HepG2 (cell line): Measurements from ENCODE around the gene ARID3C. TPM values are rescaled to one million over a fixed set of nuclear protein-coding genes. Genes with fewer than 3 reads are reported as not detected.

Source experiments
- CC2D1A ChIP-seq: sonication (generic); formaldehyde crosslinking; IDR thresholded peaks from 2 replicates; pipeline ENCODE4 v1.8.1; 2023; ENCODE audit warnings: mild to moderate bottlenecking, missing genetic modification reagents
- DR1 ChIP-seq: sonication (generic); formaldehyde crosslinking; IDR thresholded peaks from 2 replicates; pipeline ENCODE4 v1.8.0; 2021; ENCODE audit warnings: mild to moderate bottlenecking, missing genetic modification reagents, inconsistent platforms
- ELK4 ChIP-seq: sonication (generic); formaldehyde crosslinking; IDR thresholded peaks from 2 replicates; pipeline ENCODE4 v1.9.0; 2021; ENCODE audit warnings: missing genetic modification reagents, borderline replicate concordance
- GATA4 ChIP-seq: sonication (generic); IDR thresholded peaks from 2 replicates; pipeline ENCODE4 v1.6.1; 2016; ENCODE audit warnings: antibody characterized with exemption, low read depth, borderline replicate concordance
- HINFP ChIP-seq: sonication (generic); formaldehyde crosslinking; IDR thresholded peaks from 2 replicates; pipeline ENCODE4 v1.4.0; 2020; ENCODE audit warnings: low read depth, mild to moderate bottlenecking, missing genetic modification reagents
- HMG20B ChIP-seq: conservative IDR thresholded peaks from 2 replicates; pipeline ENCODE4 v1.6.1; 2016; ENCODE audit warnings: missing genetic modification reagents, missing compliant biosample characterization
- JUN ChIP-seq: sonication (generic); formaldehyde crosslinking; IDR thresholded peaks from 2 replicates; pipeline ENCODE4 v1.4.0; 2020; ENCODE audit warnings: mild to moderate bottlenecking, missing genetic modification reagents
- PHF21A ChIP-seq: sonication (generic); formaldehyde crosslinking; IDR thresholded peaks from 2 replicates; pipeline ENCODE4 v1.5.0; 2020; ENCODE audit warnings: mild to moderate bottlenecking, missing genetic modification reagents
- SRSF1 ChIP-seq: fragments of 200-400 bp; formaldehyde crosslinking; optimal IDR thresholded peaks from 2 replicates; pipeline ENCODE3; 2017; ENCODE audit warnings: mild to moderate bottlenecking, low read depth, low read length, moderate library complexity
- STAT5B ChIP-seq: sonication (generic); formaldehyde crosslinking; IDR thresholded peaks from 2 replicates; pipeline ENCODE4 v1.4.0; 2020; ENCODE audit warnings: missing genetic modification reagents
- TARDBP ChIP-seq: sonication (generic); formaldehyde crosslinking; IDR thresholded peaks from 2 replicates; pipeline ENCODE4 v1.8.0; 2022; ENCODE audit warnings: mild to moderate bottlenecking, missing genetic modification reagents
- TCF12 ChIP-seq, 2 experiments: fragments of 450-650 bp in 1 of 2; sonication (generic) in 1 of 2; formaldehyde crosslinking in 1 of 2; IDR thresholded peaks; 2 replicates each; pipeline versions ENCODE4 v1.6.1 to v1.8.0; 2017 to 2022; ENCODE audit warnings: antibody characterized with exemption in 1 of 2, mild to moderate bottlenecking in 1 of 2, missing genetic modification reagents in 1 of 2, moderate library complexity in 1 of 2
- UBTF ChIP-seq: sonication (generic); formaldehyde crosslinking; IDR thresholded peaks from 2 replicates; pipeline ENCODE4 v1.4.0; 2020; ENCODE audit warnings: mild to moderate bottlenecking, missing genetic modification reagents
- ZBTB8A ChIP-seq: sonication (generic); formaldehyde crosslinking; IDR thresholded peaks from 2 replicates; pipeline ENCODE4 v1.4.0; 2020; ENCODE audit warnings: mild to moderate bottlenecking, low read depth, missing genetic modification reagents, borderline replicate concordance
- ZNF12 ChIP-seq: sonication (generic); formaldehyde crosslinking; IDR thresholded peaks from 2 replicates; pipeline ENCODE4 v1.5.0; 2020; ENCODE audit warnings: missing genetic modification reagents
- ZNF136 ChIP-seq: sonication (generic); formaldehyde crosslinking; IDR thresholded peaks from 2 replicates; pipeline ENCODE4 v1.8.1; 2022; ENCODE audit warnings: low read depth, mild to moderate bottlenecking, moderate library complexity, missing genetic modification reagents
- ZNF24 ChIP-seq: fragments of 450-650 bp; IDR thresholded peaks from 2 replicates; pipeline ENCODE4 v1.6.1; 2017; ENCODE audit warnings: antibody characterized with exemption, mild to moderate bottlenecking
- ZNF253 ChIP-seq: sonication (generic); formaldehyde crosslinking; IDR thresholded peaks from 2 replicates; pipeline ENCODE4 v1.8.0; 2022; ENCODE audit warnings: mild to moderate bottlenecking, missing genetic modification reagents, borderline replicate concordance
- ZNF432 ChIP-seq: sonication (generic); formaldehyde crosslinking; IDR thresholded peaks from 2 replicates; pipeline ENCODE4 v1.5.0; 2020; ENCODE audit warnings: missing genetic modification reagents, mild to moderate bottlenecking, borderline replicate concordance
- ZNF484 ChIP-seq: sonication (generic); formaldehyde crosslinking; IDR thresholded peaks from 2 replicates; pipeline ENCODE4 v1.5.1; 2020; ENCODE audit warnings: mild to moderate bottlenecking, low read depth, missing genetic modification reagents, borderline replicate concordance
- polyA plus RNA-seq, 8 experiments: library from polyadenylated mRNA; depleted of rRNA in 3 of 8; stranded (reverse) in 7 of 8; unstranded in 1 of 8; fragments of >200 nt; fragmentation: Illumina TruSeq in 4 of 8; extraction: Trizol in 4 of 8; gene quantifications; 2 replicates each; pipeline versions ENCODE4 v1.2.1 to v1.2.3, GENCODE V29; 2011 to 2016; ENCODE audit warnings: low read depth in 4 of 8, missing spikeins in 1 of 8, mixed read lengths in 1 of 8; ENCODE audit not compliant: insufficient read depth in 1 of 8
- total RNA-seq, 5 experiments: library from RNA; depleted of rRNA; stranded (reverse); fragments of >200 nt; fragmentation: Illumina TruSeq; extraction: Trizol; gene quantifications; 2 replicates each; pipeline ENCODE4 v1.2.3, GENCODE V29; 2016; ENCODE audit warnings: low read depth in 1 of 5
- TF ChIP-seq, protein P1 (sequence below): sonication (generic); formaldehyde crosslinking; IDR thresholded peaks from 2 replicates; pipeline ENCODE4 v1.8.0; 2023; ENCODE audit warnings: mild to moderate bottlenecking, missing genetic modification reagents
- TF ChIP-seq, protein P2 (sequence below): sonication (generic); IDR thresholded peaks from 2 replicates; pipeline ENCODE4 v1.6.1; 2016; ENCODE audit warnings: low read depth, borderline replicate concordance

The ARID3C gene
- total and polyA plus RNA-seq, 2 of the 13 experiments (the other 11 are each of a cell fraction or from before 2014, with no cell fraction given): not detected

DNA sequence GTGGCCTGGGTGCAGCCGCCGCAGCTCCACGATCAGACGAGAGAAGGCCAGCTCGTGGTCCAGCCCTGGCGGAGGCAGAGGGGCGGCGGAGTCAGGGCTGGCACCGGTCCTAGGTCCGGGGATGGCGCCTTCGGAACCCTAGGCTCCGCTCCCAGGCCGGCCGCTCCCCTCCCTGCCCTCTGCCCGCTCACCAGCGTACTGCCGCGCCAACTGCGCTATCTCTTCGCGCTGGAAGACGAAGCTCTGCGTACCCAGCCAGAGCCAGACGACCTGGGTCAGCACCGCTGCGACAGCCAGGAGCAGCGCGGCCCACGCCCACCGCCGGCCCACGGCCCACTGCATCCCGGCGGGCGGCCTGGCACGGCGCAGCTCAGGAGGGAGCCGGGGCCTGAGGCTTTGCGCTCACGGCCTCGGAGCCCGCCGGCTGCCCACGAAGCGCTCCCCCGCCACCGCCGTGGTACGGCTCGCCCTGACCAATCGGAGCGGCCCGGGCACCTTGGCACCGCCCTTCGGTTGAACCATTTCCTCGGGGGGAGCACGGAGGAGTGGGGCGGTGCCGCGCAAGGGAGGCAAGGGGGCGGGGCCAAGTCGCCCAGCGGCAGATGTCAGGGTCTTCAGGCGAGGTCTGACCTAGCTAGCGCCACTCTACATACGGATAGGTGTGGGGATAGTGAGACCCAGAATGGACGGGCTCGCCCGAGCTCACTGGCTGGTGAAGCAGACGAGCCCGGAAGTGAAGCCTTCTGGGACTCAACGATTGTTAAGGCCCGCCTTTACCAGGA is 8.7 kb upstream of the ARID3C start, which contains the start of gene SIGMAR1 (continued):
- TF ChIP-seq UBTF (peak; percentile 93), ZNF432 (CRISPR knock-in tag) (no peak), STAT5B (CRISPR knock-in tag) (no peak), DR1 (CRISPR knock-in tag) (peak; percentile 23; the same call in 1 of the 2 replicates), ZNF253 (CRISPR knock-in tag) (peak; percentile 7; the same call in 1 of the 2 replicates), TCF12 (IDR thresholded peaks at IDR 0.05) (no peak), TCF12 (CRISPR knock-in tag; IDR thresholded peaks at IDR 0.05) (no peak), TARDBP (CRISPR knock-in tag) (peak; percentile 53; the same call in 1 of the 2 replicates), SRSF1 (no peak), ELK4 (CRISPR knock-in tag) (no peak), HMG20B (CRISPR knock-in tag) (no peak), ZBTB8A (no peak), GATA4 (no peak; the same call in 1 of the 2 replicates), ZNF12 (CRISPR knock-in tag) (no peak), PHF21A (peak; percentile 60; the same call in 1 of the 2 replicates), CC2D1A (CRISPR knock-in tag) (no peak), ZNF136 (CRISPR knock-in tag) (no peak; the same call in 1 of the 2 replicates), ZNF24 (no peak), HINFP (CRISPR knock-in tag) (0 out of 2 replicates have a peak, but pooled peaks have one; percentile 8), JUN (no peak), ZNF484 (no peak)
- TF ChIP-seq, protein P1, sequence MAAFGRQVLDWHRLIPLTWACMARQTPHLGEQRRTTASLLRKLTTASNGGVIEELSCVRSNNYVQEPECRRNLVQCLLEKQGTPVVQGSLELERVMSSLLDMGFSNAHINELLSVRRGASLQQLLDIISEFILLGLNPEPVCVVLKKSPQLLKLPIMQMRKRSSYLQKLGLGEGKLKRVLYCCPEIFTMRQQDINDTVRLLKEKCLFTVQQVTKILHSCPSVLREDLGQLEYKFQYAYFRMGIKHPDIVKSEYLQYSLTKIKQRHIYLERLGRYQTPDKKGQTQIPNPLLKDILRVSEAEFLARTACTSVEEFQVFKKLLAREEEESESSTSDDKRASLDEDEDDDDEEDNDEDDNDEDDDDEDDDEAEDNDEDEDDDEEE (CRISPR knock-in tag): no peak
- TF ChIP-seq, protein P2, sequence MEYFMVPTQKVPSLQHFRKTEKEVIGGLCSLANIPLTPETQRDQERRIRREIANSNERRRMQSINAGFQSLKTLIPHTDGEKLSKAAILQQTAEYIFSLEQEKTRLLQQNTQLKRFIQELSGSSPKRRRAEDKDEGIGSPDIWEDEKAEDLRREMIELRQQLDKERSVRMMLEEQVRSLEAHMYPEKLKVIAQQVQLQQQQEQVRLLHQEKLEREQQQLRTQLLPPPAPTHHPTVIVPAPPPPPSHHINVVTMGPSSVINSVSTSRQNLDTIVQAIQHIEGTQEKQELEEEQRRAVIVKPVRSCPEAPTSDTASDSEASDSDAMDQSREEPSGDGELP: peak; percentile 10; the same call in 1 of the 2 replicates
